IMR-90 (cell line): Measurements from ENCODE around the gene IGF1R. TPM values are rescaled to one million over a fixed set of nuclear protein-coding genes. Genes with fewer than 3 reads are reported as not detected.

Experiments
- ATAC-seq: fragments of 200-7000 bp; cut with Tn5 transposase; 2 replicates; pipeline ENCODE4 v1.9.1; 2020; ENCODE audit warnings: low read depth, mild to moderate bottlenecking, moderate library complexity
- BruUV-seq: library from RNA; stranded (reverse); fragments of 400-500 nt; replicated peaks from 2 replicates; lab custom pipeline; 2021; lab: Mats Ljungman, UMichigan
- CTCF ChIA-PET: fragments of 300-600 bp; formaldehyde crosslinking; extraction: SDS; loops from one replicate; lab custom pipeline; 2021; ENCODE audit warnings: antibody characterized with exemption; lab: Yijun Ruan, JAX
- POLR2A ChIA-PET: fragments of 300-600 bp; sonication (Branson Sonifier 250); formaldehyde crosslinking; loops from one replicate; lab custom pipeline; 2022; ENCODE audit warnings: antibody characterized with exemption; ENCODE audit not compliant: unreplicated experiment; lab: Charles Lee
- DNase-seq: peaks from one replicate; pipeline ENCODE4 v3.0.0; 2013
- H2AFZ ChIP-seq: replicated peaks from 2 replicates; pipeline ENCODE3; 2013; ENCODE audit warnings: low read length, mild to moderate bottlenecking; ENCODE audit not compliant: poor library complexity
- H2AK5ac ChIP-seq: 2 replicates; pipeline ENCODE4 v1.6.1; 2013; ENCODE audit warnings: low read depth, low read length, inconsistent platforms
- H2AK9ac ChIP-seq: replicated peaks from 2 replicates; pipeline ENCODE3; 2013; ENCODE audit warnings: mild to moderate bottlenecking, low read depth, low read length, moderate library complexity; ENCODE audit not compliant: poor library complexity
- H2BK120ac ChIP-seq: 2 replicates; pipeline ENCODE4 v1.6.1; 2013; ENCODE audit warnings: low read depth, low read length, inconsistent platforms
- H2BK15ac ChIP-seq: 3 replicates; pipeline ENCODE4 v1.6.1; 2013; ENCODE audit warnings: low read depth, low read length, inconsistent platforms
- H2BK20ac ChIP-seq: 2 replicates; pipeline ENCODE4 v1.6.1; 2013; ENCODE audit warnings: low read depth, mild to moderate bottlenecking, inconsistent platforms, low read length, moderate library complexity
- H2BK5ac ChIP-seq: 2 replicates; pipeline ENCODE4 v1.6.1; 2013; ENCODE audit warnings: mild to moderate bottlenecking, low read depth, low read length, inconsistent platforms; ENCODE audit not compliant: poor library complexity, severe bottlenecking
- H3K14ac ChIP-seq: replicated peaks from 2 replicates; pipeline ENCODE4 v1.6.1; 2013; ENCODE audit warnings: low read depth, low read length, inconsistent platforms
- H3K18ac ChIP-seq: 2 replicates; pipeline ENCODE4 v1.6.1; 2013; ENCODE audit warnings: low read depth, low read length, control low read depth
- H3K23ac ChIP-seq: 2 replicates; pipeline ENCODE4 v1.6.1; 2013; ENCODE audit warnings: low read depth, low read length, inconsistent platforms
- H3K27ac ChIP-seq: 2 replicates; pipeline ENCODE4 v1.5.1; 2013; ENCODE audit warnings: mild to moderate bottlenecking, control low read depth, low read length; ENCODE audit not compliant: insufficient read depth
- H3K27me3 ChIP-seq: 2 replicates; pipeline ENCODE4 v1.6.1; 2013; ENCODE audit warnings: low read length; ENCODE audit not compliant: control insufficient read depth, insufficient read depth
- H3K36me3 ChIP-seq: 2 replicates; pipeline ENCODE4 v1.6.1; 2013; ENCODE audit warnings: low read length, mixed read lengths; ENCODE audit not compliant: control insufficient read depth, insufficient read depth
- H3K4ac ChIP-seq: 2 replicates; pipeline ENCODE4 v1.6.1; 2013; ENCODE audit warnings: low read depth, low read length, inconsistent platforms
- H3K4me1 ChIP-seq: 2 replicates; pipeline ENCODE4 v1.6.1; 2013; ENCODE audit warnings: low read length, mixed read lengths; ENCODE audit not compliant: control insufficient read depth, insufficient read depth
- H3K4me2 ChIP-seq: 2 replicates; pipeline ENCODE4 v1.6.1; 2013; ENCODE audit warnings: low read depth, mild to moderate bottlenecking, control low read depth, low read length, moderate library complexity
- H3K4me3 ChIP-seq: 2 replicates; pipeline ENCODE4 v1.5.1; 2013; ENCODE audit warnings: low read depth, mild to moderate bottlenecking, control low read depth, low read length, moderate library complexity; ENCODE audit not compliant: insufficient read depth
- H3K56ac ChIP-seq: 2 replicates; pipeline ENCODE4 v1.6.1; 2013; ENCODE audit warnings: low read length, inconsistent platforms; ENCODE audit not compliant: insufficient read depth; ENCODE audit errors: extremely low read depth
- H3K79me1 ChIP-seq, 2 experiments: 2 replicates each; pipeline ENCODE4 v1.6.1; 2013; ENCODE audit warnings: low read length in 2 of 2, inconsistent platforms in 1 of 2, low read depth in 1 of 2
- H3K9ac ChIP-seq: 2 replicates; pipeline ENCODE4 v1.6.1; 2013; ENCODE audit warnings: low read depth, low read length, control low read depth
- H3K9me1 ChIP-seq: 2 replicates; pipeline ENCODE4 v1.6.1; 2013; ENCODE audit warnings: low read length, inconsistent platforms; ENCODE audit not compliant: insufficient read depth
- H3K9me3 ChIP-seq: 2 replicates; pipeline ENCODE4 v1.6.1; 2013; ENCODE audit warnings: low read length; ENCODE audit not compliant: control insufficient read depth, insufficient read depth
- H4K20me1 ChIP-seq: 2 replicates; pipeline ENCODE4 v1.6.1; 2013; ENCODE audit warnings: low read length, inconsistent platforms; ENCODE audit not compliant: insufficient read depth
- H4K5ac ChIP-seq: 2 replicates; pipeline ENCODE4 v1.6.1; 2013; ENCODE audit warnings: mild to moderate bottlenecking, low read depth, low read length, control low read depth
- H4K8ac ChIP-seq, 2 experiments: 2 replicates each; pipeline ENCODE4 v1.6.1; 2013; ENCODE audit warnings: low read depth in 2 of 2, low read length in 2 of 2, control low read depth in 1 of 2, inconsistent platforms in 1 of 2
- H4K91ac ChIP-seq: 2 replicates; pipeline ENCODE4 v1.6.1; 2013; ENCODE audit warnings: low read depth, low read length, inconsistent platforms; ENCODE audit not compliant: insufficient read depth
- BHLHE40 ChIP-seq: fragments of 150-350 bp; IDR thresholded peaks from 2 replicates; pipeline ENCODE4 v1.6.1; 2016; ENCODE audit warnings: mild to moderate bottlenecking, low read depth, low read length
- CEBPB ChIP-seq: IDR thresholded peaks from 2 replicates; pipeline ENCODE4 v1.6.1; 2012; ENCODE audit warnings: low read depth, low read length, improper control_type of control experiment
- CHD1 ChIP-seq: IDR thresholded peaks from 2 replicates; pipeline ENCODE4 v1.6.1; 2012; ENCODE audit warnings: low read depth, low read length, improper control_type of control experiment
- CTCF ChIP-seq: conservative IDR thresholded peaks from 2 replicates; pipeline ENCODE4 v1.5.1; 2012; ENCODE audit warnings: mild to moderate bottlenecking, low read depth, low read length, improper control_type of control experiment
- FOS ChIP-seq: fragments of 150-350 bp; IDR thresholded peaks from 2 replicates; pipeline ENCODE4 v1.6.1; 2016; ENCODE audit warnings: low read depth, low read length
- MAFK ChIP-seq: IDR thresholded peaks from 2 replicates; pipeline ENCODE4 v1.6.1; 2012; ENCODE audit warnings: low read depth, low read length, improper control_type of control experiment
- MAZ ChIP-seq: IDR thresholded peaks from 2 replicates; pipeline ENCODE4 v1.6.1; 2012; ENCODE audit warnings: low read depth, mild to moderate bottlenecking, low read length, improper control_type of control experiment, moderate library complexity, borderline replicate concordance
- MXI1 ChIP-seq: IDR thresholded peaks from 2 replicates; pipeline ENCODE4 v1.6.1; 2012; ENCODE audit warnings: low read depth, mild to moderate bottlenecking, low read length, moderate library complexity, borderline replicate concordance
- NFE2L2 ChIP-seq: fragments of 150-350 bp; IDR thresholded peaks from 2 replicates; pipeline ENCODE4 v1.6.1; 2016; ENCODE audit warnings: low read depth, mild to moderate bottlenecking, low read length
- POLR2A ChIP-seq: IDR thresholded peaks from 2 replicates; pipeline ENCODE4 v1.6.1; 2012; ENCODE audit warnings: mild to moderate bottlenecking, low read depth, low read length
- RAD21 ChIP-seq: IDR thresholded peaks from 2 replicates; pipeline ENCODE4 v1.6.1; 2012; ENCODE audit warnings: low read length, improper control_type of control experiment
- RCOR1 ChIP-seq: IDR thresholded peaks from 2 replicates; pipeline ENCODE4 v1.6.1; 2012; ENCODE audit warnings: mild to moderate bottlenecking, low read length, improper control_type of control experiment; ENCODE audit not compliant: insufficient replicate concordance
- RFX5 ChIP-seq: IDR thresholded peaks from 2 replicates; pipeline ENCODE4 v1.8.0; 2012; ENCODE audit warnings: low read depth, mild to moderate bottlenecking, low read length, moderate library complexity
- SMC3 ChIP-seq: fragments of 150-350 bp; IDR thresholded peaks from 2 replicates; pipeline ENCODE4 v1.6.1; 2016; ENCODE audit warnings: low read depth, mild to moderate bottlenecking, antibody characterized with exemption, low read length, moderate library complexity
- USF2 ChIP-seq: fragments of 150-350 bp; IDR thresholded peaks from 2 replicates; pipeline ENCODE4 v1.6.1; 2017; ENCODE audit warnings: mild to moderate bottlenecking, antibody characterized with exemption, low read length, low read depth
- WGBS, 2 experiments: methylation state at CpG; one replicate each; pipeline versions ENCODE4 v1.1.5 to v1.1.7; 2013; ENCODE audit warnings: missing lambda C conversion rate in 2 of 2; ENCODE audit not compliant: insufficient read length in 1 of 2; ENCODE audit errors: extremely low coverage in 2 of 2; 5-methylcytosine and 5-hydroxymethylcytosine counted together
- dilution Hi-C: fragments of 300-500 bp; cut with HindIII; formaldehyde crosslinking; loops from one replicate; pipeline ENCODE4 v1.14.3; 2018; ENCODE audit warnings: low sequenced_read_pairs; ENCODE audit not compliant: unreplicated experiment
- in situ Hi-C: fragments of 300-500 bp; cut with MboI; formaldehyde crosslinking; loops from 3 replicates; pipeline ENCODE4 v1.14.3; 2019; ENCODE audit warnings: low sequenced_read_pairs, inconsistent platforms, mixed read lengths
- intact Hi-C: fragments of 100-400 bp; cut with micrococcal nuclease; formaldehyde crosslinking; loops from 2 replicates; pipeline ENCODE4 v1.10.0; 2022
- polyA plus RNA-seq, 3 experiments: library from polyadenylated mRNA; depleted of rRNA; stranded (reverse); fragments of >200 nt; gene quantifications; 2 replicates each; pipeline ENCODE4 v1.2.3, GENCODE V29; 2012; ENCODE audit warnings: low replicate concordance in 1 of 3
- total RNA-seq: library from RNA; depleted of rRNA; stranded (reverse); fragments of >200 nt; gene quantifications from 2 replicates; pipeline ENCODE4 v1.2.3, GENCODE V29; 2012
- TF ChIP-seq, protein P1 (sequence below): fragments of 150-350 bp; IDR thresholded peaks from 2 replicates; pipeline ENCODE4 v1.6.1; 2016; ENCODE audit warnings: low read depth, mild to moderate bottlenecking, low read length, moderate library complexity, borderline replicate concordance

IGF1R gene
- total and polyA plus RNA-seq, 2 of the 4 experiments (the other 2 are of a cell fraction), result 24.0 to 24.9 TPM

GRCh38 chr15:98937413-98938104, 289.2 kb downstream of the IGF1R start:
- BruUV-seq, result no TSS peak
- Histone ChIP-seq H3K9ac (no peak overlapping the region), H3K14ac (no peak overlapping the region), H4K8ac (no peak overlapping the region), H3K36me3 (peaks cover 61% of the 10 kb centered on the region), H3K27ac (no peak overlapping the region), H2BK15ac (no peak overlapping the region), H3K56ac (no peak overlapping the region), H3K23ac (no peak overlapping the region), H2AFZ (no peak overlapping the region), H2BK120ac (no peak overlapping the region), H4K91ac (no peak overlapping the region), H3K18ac (no peak overlapping the region), H3K4me1 (peaks cover 4% of the 10 kb centered on the region), H2AK9ac (no peak overlapping the region), H4K5ac (no peak overlapping the region), H2BK5ac (no peak overlapping the region), H3K79me1 (peaks cover 9 to 30% of the 10 kb centered on the region in 2 experiments), H3K9me3 (no peaks in the 10 kb centered on the region), H3K4me3 (no peak overlapping the region), H3K4me2 (no peak overlapping the region), H2BK20ac (no peak overlapping the region), H3K27me3 (no peaks in the 10 kb centered on the region), H3K9me1 (peaks cover 17% of the 10 kb centered on the region), H4K20me1 (no peaks in the 10 kb centered on the region), H3K4ac (no peak overlapping the region), H2AK5ac (no peak overlapping the region)
- ChIA-PET POLR2A (no interaction called here), CTCF (no interaction called here)
- WGBS, 2 experiments, result no CpG with 5 or more reads among the region's 7 CpGs
- no peak for DNase-seq
- TF ChIP-seq RCOR1 (no peak), RFX5 (no peak), USF2 (no peak), CHD1 (no peak), SMC3 (no peak), CTCF (no peak), FOS (no peak), MAFK (no peak), BHLHE40 (no peak), RAD21 (no peak), POLR2A (no peak), NFE2L2 (no peak), MXI1 (no peak), MAZ (no peak), CEBPB (no peak)
- TF ChIP-seq, protein P1, sequence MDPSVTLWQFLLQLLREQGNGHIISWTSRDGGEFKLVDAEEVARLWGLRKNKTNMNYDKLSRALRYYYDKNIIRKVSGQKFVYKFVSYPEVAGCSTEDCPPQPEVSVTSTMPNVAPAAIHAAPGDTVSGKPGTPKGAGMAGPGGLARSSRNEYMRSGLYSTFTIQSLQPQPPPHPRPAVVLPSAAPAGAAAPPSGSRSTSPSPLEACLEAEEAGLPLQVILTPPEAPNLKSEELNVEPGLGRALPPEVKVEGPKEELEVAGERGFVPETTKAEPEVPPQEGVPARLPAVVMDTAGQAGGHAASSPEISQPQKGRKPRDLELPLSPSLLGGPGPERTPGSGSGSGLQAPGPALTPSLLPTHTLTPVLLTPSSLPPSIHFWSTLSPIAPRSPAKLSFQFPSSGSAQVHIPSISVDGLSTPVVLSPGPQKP, result no peak
- dilution Hi-C loops (loop anchor here (25.0 kb wide), 1 partner anchor 125 kb away; no protein-coding TSS in a partner anchor), in situ Hi-C loops (no loop called here), intact Hi-C loops (loop anchor here (10.0 kb wide), 1 partner anchor 277 kb away; no protein-coding TSS in a partner anchor)
- no peak for ATAC-seq
